HuH-7.5 (cell line): ENCODE measurements around the gene SORT1.
"Not testable (repeated sequence)": the region's sequence is repeated elsewhere in the genome, so short reads cannot be mapped to it uniquely, and the experiment has no call there.

Source experiments
- DNase-seq: peaks from one replicate; pipeline ENCODE4 v3.0.0; 2011; ENCODE audit warnings: low spot score

SORT1 gene

DNA sequence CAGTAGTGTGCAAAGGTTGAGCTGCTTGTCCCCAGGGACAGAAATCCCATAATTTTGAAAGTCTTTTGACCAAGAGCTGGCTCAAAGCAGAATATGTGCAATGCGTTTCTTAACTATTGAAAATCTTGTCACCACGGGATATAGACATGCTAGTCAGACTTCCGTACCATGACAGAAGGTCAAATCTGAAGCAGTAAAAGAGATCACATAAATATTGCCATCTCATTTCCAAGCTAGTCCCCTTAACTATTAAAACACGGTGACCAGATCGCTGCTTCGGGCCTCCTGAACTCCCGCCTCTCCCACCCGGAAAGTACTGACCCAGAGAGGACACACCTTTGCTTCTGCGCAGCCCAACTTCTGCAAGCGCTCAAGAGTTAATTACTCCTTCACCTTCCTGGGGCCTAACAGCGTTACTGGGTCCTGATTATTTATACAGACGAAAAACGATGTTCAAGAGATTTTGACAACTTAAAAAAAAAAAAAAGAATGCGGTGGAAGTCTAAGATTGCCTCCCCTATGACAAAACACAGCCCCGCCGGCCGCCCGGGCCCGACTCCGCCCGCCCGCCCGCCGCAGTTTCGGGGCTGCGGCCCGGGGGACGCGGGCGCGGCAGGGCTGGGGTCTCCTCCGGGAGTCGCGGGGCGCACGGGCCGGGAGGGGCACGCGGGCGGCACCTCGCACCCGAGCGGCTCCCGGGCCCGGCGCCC is 692 bp downstream of the SORT1 start:
- no peak for DNase-seq

GRCh38 chr1:109396513-109396839 is 1.2 kb downstream of the SORT1 start:
- DNase-seq: no peak

DNA sequence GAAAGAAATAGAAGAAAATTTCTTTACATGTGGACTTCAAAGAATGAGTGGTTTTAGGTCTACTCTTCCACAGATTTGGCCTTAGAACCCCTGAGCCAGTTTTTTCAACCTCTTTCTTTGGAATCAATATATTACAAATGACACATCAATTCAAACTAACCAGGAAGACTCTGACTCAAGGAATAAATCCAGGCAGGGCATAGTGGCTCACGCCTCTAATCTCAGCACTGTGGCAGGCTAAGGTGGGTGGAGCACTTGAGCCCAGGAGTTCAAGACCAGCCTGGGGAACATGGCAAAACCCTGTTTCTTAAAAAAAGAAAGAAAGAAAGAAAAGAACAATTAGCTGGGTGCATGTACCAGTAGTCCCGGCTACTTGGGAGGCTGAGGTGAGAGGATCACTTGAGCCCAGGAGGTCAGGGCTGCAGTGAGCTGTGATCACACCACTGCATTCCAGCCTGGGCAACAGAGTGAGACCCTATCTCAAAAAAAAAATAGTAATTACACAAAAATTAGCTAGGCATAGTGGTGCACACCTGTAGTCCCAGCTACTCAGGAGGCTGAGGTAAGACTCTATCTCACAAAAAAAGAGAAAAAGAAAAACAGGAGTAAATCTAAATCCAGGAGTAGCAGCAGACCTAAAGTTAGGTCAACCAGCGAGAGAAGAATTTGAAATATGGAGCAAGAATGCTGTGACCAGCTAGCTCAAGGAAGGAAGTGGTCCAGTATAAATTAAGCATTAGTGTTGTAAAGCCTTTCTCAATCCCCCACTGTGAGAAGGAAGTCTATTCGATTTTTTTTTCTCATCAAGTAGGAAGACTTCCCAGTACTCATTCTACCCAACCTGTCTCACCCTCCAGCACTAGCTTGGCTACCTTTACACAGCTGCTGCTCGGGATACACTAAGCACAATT is 1.9 kb downstream of the SORT1 start:
- no peak for DNase-seq

GRCh38 chr1:109395282-109395599 is 2.5 kb downstream of the SORT1 start:
- DNase-seq: not testable (repeated sequence)

DNA sequence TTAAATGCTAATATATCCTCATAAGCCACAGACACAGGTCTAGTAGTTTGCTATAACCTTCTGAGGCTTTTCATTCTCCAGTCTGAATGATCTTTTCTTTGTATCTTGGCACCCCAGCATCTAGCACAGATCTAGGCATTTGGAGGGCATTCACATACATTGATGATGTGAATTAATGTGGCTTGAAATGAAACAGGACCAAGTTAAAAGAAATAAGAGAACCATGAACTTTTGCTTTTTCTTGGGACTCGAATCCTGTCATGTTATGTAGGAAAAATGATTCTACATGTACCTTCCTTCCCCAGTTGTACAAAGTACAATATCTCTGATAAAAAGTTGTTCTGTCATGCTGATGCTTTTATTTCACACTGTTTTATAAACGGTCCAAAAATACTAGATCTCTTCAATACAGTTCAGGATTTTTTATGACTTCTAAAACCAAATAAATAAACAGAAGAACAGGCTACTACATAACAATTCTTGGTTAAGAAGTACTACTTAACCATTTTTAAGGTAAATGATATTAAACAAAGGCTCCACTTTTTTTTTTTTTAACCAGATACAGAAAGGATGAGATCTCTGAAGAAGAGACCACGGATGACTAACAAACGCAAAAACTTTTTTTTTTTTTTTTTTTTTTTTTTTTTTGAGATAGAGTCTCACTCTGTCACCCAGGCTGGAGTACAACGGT is 3.0 kb downstream of the SORT1 start:
- no peak for DNase-seq

GRCh38 chr1:109393617-109394233 is 4.0 kb downstream of the SORT1 start:
- DNase-seq: no peak

- DNase-seq: peak; percentile 66
Observed at GRCh38 chr1:109392788-109393616, 4.7 kb downstream of the SORT1 start.

DNA sequence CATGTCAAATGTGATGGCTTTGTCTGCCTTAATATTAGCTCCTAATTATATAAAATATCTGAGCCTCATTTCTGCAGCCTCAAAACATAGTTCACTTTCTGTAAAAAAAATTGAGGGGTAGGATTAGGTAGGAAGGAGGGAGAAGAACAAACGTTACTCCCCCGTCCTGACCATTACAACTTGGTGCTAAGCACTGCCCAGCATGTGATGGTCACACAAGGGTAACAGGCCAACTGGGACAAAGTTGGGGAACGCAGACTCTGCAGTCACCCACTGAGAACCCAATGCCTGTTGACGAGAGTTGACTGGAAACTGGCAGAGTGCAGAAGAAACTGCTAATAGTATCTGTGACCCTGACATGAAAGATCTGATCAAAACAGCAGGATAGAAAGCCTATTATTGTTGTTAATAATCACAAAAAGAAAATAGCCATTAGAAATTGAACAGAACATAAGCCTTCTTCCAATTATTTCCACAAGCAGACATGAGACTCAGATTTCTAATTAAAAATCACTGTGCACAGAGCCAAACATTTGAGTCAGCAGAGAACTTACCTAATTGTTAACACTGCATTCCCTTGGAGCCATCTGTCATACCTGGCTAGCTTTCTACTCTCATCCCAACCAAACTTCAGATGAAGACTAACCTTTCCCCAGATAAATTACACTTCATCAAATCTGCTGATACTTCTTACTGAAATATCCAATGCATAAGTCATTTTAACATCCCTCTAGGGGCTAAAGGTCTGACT is 5.5 kb downstream of the SORT1 start:
- DNase-seq: no peak

DNA sequence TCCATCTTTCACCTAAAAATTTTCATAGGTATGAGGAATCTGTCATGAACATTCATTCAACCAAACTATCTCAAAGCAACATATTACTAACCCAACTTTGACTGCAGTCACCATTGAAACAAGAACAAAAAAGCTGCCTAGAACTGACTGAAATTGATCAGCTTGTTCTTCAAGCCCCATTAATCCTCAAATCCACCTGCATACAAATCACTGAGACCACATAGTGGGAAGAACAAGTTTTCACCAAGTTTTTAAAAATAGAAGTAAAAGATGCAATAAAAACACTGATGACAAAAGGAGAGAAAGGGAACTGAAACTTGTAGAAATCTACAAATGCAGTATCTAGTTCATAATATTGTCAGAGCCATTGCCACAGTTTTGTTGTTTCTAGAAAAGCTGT is 6.1 kb downstream of the SORT1 start:
- DNase-seq: no peak

DNA sequence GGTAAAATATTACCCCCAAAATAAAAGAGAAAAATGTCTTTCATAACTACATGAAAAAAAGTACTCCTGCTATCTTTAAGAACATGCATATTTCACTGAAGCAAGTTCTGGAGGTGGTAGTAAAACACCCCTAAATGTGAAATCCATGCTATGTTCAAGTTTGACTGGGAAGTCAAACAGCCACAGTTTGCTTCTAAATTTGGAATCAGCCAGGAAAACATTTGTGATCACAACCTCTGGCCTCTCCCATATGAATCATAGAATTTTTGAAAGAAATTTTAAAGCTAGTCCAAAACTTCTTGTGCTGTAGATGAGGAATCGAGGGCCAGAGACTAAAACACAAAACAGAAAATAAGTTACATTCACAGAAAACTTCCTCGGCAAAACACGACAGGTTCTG is 6.6 kb downstream of the SORT1 start:
- no peak for DNase-seq

DNA sequence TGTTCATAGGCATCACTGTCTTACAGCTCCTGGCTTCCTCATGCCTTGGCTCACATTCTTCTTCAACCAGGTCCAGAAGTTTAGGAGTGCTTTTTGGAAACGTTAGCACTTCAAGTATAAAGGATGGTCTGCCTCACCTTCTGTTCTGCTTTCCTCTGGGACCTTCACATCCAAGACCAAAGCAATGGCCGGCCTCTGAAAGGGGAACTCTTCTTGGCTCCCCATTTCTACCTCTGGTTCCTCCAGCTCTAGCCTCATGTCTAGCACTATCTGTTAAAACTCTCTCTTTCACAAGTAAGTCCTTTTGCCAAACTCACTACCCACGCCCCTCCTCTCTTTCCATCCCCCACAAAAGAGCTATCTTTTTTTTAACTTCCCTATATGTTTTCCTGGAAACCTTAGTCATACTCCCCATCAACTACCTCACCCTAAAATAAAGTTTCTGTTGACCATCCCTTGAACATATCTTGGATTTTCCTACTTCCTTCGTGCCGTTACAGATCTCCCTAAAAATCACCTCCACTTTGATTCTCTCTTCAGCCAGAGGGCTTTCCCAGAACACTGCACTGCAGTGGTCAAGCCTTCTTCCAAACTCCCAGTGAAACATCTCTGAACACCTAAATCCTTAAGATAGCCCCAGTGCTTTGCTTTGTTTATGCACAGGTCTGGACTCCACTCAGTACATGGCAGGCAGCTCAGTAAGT is 7.9 kb downstream of the SORT1 start:
- DNase-seq: no peak

- no peak for DNase-seq
Observed at GRCh38 chr1:109388884-109389637, 8.7 kb downstream of the SORT1 start.

GRCh38 chr1:109388208-109388711 is 9.5 kb downstream of the SORT1 start:
- no peak for DNase-seq

GRCh38 chr1:109386054-109386717 is 11.5 kb downstream of the SORT1 start:
- no peak for DNase-seq

DNA sequence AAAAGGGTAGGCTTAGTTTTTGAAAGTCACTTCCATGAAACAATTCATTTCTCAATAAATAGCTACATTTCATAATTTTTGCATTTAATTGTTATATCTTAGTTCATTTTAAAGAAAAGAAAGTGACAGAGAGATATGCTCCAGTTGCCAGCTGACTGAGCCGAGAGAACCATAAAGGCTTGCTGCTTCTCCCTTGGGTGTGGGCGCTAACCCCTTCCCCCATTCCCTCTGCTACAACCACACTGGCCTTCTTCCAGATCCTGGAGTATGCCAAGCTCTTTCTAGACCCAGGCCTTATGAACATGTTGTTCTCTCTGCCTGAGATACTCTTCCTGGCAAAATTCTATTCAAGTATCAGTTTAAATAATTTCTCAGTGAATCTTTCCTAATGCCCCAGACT is 12.3 kb downstream of the SORT1 start:
- DNase-seq: no peak

DNA sequence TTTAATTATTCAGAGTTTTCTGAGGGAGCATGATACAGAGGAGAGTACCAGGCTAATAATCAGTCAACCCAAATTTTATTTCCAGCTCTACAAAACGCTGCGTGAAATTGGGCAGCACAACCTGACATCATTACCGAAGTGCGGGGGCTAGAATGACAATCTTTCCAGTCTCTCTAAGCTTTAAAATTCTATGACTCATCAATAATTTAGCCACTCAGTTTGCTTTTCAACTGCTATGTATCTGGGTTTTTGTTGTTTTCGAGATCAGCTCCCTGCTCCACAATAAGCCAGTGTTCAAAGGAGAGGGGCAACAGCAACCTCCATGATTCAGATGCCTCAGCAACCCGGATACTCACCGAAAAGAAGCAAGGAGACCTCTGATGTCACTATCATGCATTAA is 13.9 kb downstream of the SORT1 start:
- no peak for DNase-seq

DNA sequence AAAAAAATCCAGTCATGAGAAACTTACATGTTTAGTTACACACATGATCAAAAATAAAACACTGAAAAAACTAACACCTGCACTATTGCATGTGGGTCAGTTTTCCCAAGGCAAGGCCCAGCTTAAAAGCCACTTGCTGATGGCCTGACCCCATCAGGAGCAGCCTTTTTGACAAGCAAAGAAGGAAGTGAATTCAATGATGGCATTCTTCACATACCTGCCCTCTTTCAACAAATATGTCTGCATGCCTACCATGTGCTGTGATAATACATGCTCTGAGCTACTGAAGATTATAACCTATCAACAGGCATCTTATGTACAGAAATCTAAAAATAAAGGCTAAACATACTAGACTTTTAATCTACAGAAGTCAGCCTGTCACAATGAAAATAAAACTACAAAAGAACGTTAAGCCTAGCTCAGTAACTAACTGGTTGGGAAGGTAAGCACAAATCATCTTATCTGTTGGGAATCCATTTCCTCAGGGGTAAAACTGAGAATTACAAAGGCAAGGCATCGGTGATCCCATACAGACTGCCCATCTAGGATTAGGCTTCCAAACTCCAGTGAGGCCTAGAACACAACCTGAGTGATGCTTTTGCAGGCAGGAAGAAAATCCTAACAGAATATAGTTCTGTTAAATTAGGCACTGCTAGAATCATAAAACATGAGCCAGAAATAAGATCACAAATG is 14.5 kb downstream of the SORT1 start:
- no peak for DNase-seq

DNA sequence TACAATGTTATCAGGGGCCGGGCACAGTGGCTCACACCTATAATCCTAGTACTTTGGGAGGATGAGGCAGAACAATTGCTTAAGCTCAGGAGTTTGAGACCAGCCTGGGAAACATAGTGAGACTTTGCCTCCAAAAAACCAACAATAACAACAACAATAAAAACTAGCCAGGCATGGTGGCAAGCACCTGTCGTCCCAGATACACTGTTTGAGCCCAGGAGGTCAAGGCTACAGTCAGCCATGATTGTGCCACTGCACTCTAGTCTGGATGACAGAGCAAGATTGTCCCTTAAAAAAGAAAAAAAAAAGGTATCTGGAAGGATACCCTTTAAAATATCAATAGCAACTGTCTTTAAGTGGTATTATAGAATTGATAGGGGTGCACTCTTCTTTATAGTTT is 16.1 kb downstream of the SORT1 start:
- no peak for DNase-seq
